ENCODE measurements around the gene NBEAL2.

NBEAL2 gene

DNA sequence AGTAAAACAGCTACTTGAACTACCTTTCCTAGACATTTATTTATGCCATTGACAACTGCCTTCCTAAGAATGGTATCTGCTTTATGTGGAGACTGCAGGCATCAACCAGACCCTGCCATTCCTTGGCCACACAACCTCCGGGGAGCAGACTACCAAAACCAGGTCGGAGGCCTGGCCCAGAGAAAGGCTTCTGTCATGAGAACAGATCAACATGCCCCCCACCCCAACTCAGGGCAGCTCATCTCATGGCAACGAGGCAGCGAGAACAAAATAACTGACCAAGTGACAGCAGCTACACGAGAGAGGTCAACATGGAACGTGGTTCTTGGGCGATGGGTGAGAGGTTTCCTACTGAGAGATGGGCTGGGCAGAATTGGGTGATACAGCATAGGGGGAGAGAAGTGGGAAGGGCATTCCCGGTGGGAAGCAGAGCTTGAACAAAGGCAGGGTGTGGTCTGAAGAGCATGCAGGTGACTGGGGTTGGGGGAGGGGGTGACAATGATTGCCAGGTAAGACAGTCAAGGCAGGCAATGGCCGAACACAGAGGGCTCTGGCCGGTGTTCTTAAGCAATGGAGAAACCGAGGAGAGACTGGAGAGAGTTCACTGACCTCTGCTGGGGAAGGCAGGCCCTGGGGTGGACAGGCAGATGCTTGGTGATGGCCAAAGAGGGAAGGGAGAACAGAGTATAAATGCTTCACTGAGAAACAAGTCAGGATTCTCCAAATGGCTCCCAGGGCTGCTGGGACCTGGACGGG is 36.8 kb upstream of the NBEAL2 start:
- Histone ChIP-seq H3K36me3 (ENCODE audit: control insufficient read depth in 1 of 2, insufficient read depth in 2 of 2, low read depth in 1 of 2, low read length in 2 of 2) (peaks cover 47 to 59% of the 10 kb centered on the region in 2 experiments), H2BK5ac (ENCODE audit: low read depth, low read length, poor library complexity, severe bottlenecking) (no peak overlapping the region), H3K23ac (ENCODE audit: low read length in 2 of 2) (no peak overlapping the region), H2BK120ac (ENCODE audit: low read depth, low read length) (no peak overlapping the region), H3K79me1 (replicated peaks; ENCODE audit: low read length, poor library complexity, severe bottlenecking) (peaks cover 46% of the 10 kb centered on the region), H2AK5ac (ENCODE audit: low read length, severe bottlenecking) (peak overlapping the region; percentile 28), H3K18ac (ENCODE audit: low read depth in 1 of 2, low read length in 2 of 2) (no peak overlapping the region), H3K4me2 (ENCODE audit: low read length, poor library complexity, severe bottlenecking) (peak overlapping the region; percentile 32), H3K27me3 (ENCODE audit: control insufficient read depth in 1 of 2, insufficient read depth in 1 of 2, low read length in 2 of 2) (no peaks in the 10 kb centered on the region), H2BK15ac (ENCODE audit: low read depth, poor library complexity, severe bottlenecking) (no peak overlapping the region), H4K91ac (ENCODE audit: low read length) (peak overlapping the region; percentile 7), H3K4me3 (ENCODE audit: insufficient read depth in 1 of 2, low read depth in 1 of 2, low read length in 2 of 2) (no peak overlapping the region), H3K14ac (ENCODE audit: low read length in 2 of 2) (no peak overlapping the region), H3K4me1 (ENCODE audit: control insufficient read depth, insufficient read depth, low read depth, low read length) (peaks cover 58% of the 10 kb centered on the region), H3K4ac (ENCODE audit: low read depth in 1 of 2, low read length in 2 of 2) (no peak overlapping the region), H3K27ac (ENCODE audit: low read length, poor library complexity, severe bottlenecking) (peak overlapping the region; percentile 85), H3K9me3 (ENCODE audit: control insufficient read depth, low read length) (no peaks in the 10 kb centered on the region), H3K9ac (ENCODE audit: low read length) (no peak overlapping the region), H2BK12ac (ENCODE audit: low read length in 2 of 2) (no peak overlapping the region), H4K8ac (ENCODE audit: low read length) (no peak overlapping the region), H2AFZ (ENCODE audit: low read depth, low read length) (no peak overlapping the region)
- no peak for DNase-seq
- WGBS: 93% methylated on average over 12 of the region's 12 CpGs

DNA sequence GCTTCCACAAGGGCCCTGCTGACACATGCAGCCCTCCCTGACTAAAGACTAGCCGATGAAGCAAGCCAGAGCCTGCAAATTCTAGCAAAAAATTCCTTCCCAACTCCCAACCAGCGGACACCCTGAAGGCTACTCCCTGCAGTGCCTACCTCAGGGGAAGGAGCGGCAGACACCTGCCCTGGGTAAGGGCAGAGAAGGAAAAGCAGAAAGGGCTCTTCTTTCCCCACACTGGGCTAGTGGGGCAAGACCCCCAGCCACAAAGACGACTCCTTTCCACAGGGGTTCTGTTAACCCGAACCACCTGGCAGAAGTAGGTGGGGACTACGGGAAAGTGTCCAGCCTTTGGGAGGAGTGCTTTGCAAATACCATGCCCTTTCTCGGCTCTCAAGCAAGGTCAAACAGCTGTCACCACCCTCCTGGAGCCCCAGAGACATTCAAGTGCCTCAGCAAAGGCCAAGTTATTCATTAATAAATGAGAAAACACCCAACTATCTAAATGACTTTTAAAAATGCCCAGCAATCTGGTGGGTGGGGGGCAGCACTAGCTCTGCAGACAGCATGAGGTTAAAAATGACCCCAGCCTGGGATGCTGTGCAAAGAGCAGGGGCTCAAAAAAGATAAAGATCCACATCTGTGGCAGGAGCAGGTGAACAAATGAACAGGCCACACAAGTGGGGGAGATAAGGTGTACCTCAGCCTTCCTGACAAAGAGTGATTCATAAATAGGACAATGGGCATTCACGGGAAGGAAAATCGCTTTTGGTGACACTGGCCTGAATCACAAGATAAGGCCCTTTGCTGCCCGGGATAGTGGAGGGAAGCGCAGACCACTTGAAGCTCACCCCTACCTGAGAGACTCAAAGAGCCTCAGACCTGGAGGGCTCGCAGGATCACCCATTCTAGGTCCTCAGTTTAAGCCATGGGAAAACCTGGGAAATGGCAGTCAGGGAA is 36.0 kb upstream of the NBEAL2 start:
- Histone ChIP-seq H2AFZ (ENCODE audit: low read depth, low read length) (no peak overlapping the region), H3K79me1 (replicated peaks; ENCODE audit: low read length, poor library complexity, severe bottlenecking) (peaks cover 47% of the 10 kb centered on the region), H2BK5ac (ENCODE audit: low read depth, low read length, poor library complexity, severe bottlenecking) (no peak overlapping the region), H3K14ac (ENCODE audit: low read length in 2 of 2) (no peak overlapping the region), H3K9ac (ENCODE audit: low read length) (no peak overlapping the region), H2AK5ac (ENCODE audit: low read length, severe bottlenecking) (peak overlapping the region; percentile 86), H3K36me3 (ENCODE audit: control insufficient read depth in 1 of 2, insufficient read depth in 2 of 2, low read depth in 1 of 2, low read length in 2 of 2) (peaks cover 49 to 59% of the 10 kb centered on the region in 2 experiments), H3K4me3 (ENCODE audit: insufficient read depth in 1 of 2, low read depth in 1 of 2, low read length in 2 of 2) (no peak overlapping the region), H3K18ac (ENCODE audit: low read depth in 1 of 2, low read length in 2 of 2) (no peak overlapping the region), H3K4ac (ENCODE audit: low read depth in 1 of 2, low read length in 2 of 2) (peak overlapping the region in 1 of 2 experiments; percentile 26), H3K27me3 (ENCODE audit: control insufficient read depth in 1 of 2, insufficient read depth in 1 of 2, low read length in 2 of 2) (no peaks in the 10 kb centered on the region), H4K91ac (ENCODE audit: low read length) (peak overlapping the region; percentile 12), H3K4me2 (ENCODE audit: low read length, poor library complexity, severe bottlenecking) (peak overlapping the region; percentile 32), H3K9me3 (ENCODE audit: control insufficient read depth, low read length) (no peaks in the 10 kb centered on the region), H4K8ac (ENCODE audit: low read length) (no peak overlapping the region), H2BK15ac (ENCODE audit: low read depth, poor library complexity, severe bottlenecking) (no peak overlapping the region), H3K23ac (ENCODE audit: low read length in 2 of 2) (no peak overlapping the region), H2BK120ac (ENCODE audit: low read depth, low read length) (no peak overlapping the region), H3K27ac (ENCODE audit: low read length, poor library complexity, severe bottlenecking) (peak overlapping the region; percentile 85), H3K4me1 (ENCODE audit: control insufficient read depth, insufficient read depth, low read depth, low read length) (peaks cover 61% of the 10 kb centered on the region), H2BK12ac (ENCODE audit: low read length in 2 of 2) (no peak overlapping the region)
- DNase-seq: no peak
- WGBS: 86% methylated on average over 12 of the region's 12 CpGs

DNA sequence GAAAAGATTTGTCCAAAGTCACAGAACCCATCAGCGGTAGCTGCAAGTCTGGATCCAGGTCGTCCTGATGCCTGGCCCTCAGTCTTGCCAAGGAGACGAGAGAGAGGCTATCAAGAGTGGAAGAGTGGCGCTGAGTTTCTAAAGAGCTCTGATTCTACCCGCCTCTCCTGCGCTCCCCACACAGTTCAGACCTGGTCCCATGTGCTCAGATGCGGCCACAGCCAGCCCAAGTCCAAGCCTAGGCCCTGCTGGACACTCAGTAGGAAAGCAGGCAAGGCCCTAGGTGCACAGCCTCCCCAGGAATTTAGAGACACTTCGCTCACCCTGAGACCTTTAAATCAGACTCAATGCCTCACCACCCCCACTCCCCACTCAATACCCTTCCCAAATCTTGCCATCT is 35.3 kb upstream of the NBEAL2 start:
- 92% methylated on average over 8 of the region's 8 CpGs for WGBS
- no peak overlapping the region for H4K91ac ChIP-seq (ENCODE audit: low read length)
- DNase-seq: no peak

DNA sequence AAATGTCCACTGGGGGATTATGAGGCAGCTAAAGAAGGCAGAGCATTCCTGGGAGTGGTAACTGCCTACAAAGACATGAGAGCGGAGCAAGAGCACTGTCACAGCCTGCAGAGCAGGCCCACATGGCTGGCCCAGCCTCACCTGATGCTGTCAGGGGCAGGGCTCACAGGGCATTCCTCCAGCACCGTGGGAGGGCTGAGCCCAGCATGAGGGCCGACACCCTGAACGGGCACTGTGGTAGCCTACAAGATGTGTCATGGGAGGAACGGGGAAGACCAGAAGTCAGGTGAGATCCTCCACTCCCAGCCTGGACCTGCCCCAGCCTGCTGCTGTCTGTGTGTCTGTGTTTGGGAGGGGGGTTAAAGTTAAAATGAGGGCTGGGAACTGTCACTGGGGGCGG is 33.0 kb upstream of the NBEAL2 start:
- peak overlapping the region; percentile 2 to 69 for H2BK12ac ChIP-seq (ENCODE audit: low read length in 2 of 2)
- DNase-seq: no peak
- no peak overlapping the region for H2BK5ac ChIP-seq (ENCODE audit: low read depth, low read length, poor library complexity, severe bottlenecking)
- H2AK5ac ChIP-seq (ENCODE audit: low read length, severe bottlenecking): peak overlapping the region; percentile 3
- H3K9me3 ChIP-seq (ENCODE audit: control insufficient read depth, low read length): no peaks in the 10 kb centered on the region
- peak overlapping the region; percentile 96 for H2BK15ac ChIP-seq (ENCODE audit: low read depth, poor library complexity, severe bottlenecking)
- peaks cover 32% of the 10 kb centered on the region for H3K79me1 ChIP-seq (replicated peaks; ENCODE audit: low read length, poor library complexity, severe bottlenecking)
- H3K4me2 ChIP-seq (ENCODE audit: low read length, poor library complexity, severe bottlenecking): no peak overlapping the region
- H3K36me3 ChIP-seq (ENCODE audit: control insufficient read depth in 1 of 2, insufficient read depth in 2 of 2, low read depth in 1 of 2, low read length in 2 of 2): peaks cover 27 to 35% of the 10 kb centered on the region in 2 experiments
- H3K4ac ChIP-seq (ENCODE audit: low read depth in 1 of 2, low read length in 2 of 2): peak overlapping the region in 1 of 2 experiments; percentile 29
- H2AFZ ChIP-seq (ENCODE audit: low read depth, low read length): no peak overlapping the region
- whole genome bisulfite sequencing: 77% methylated on average over 5 of the region's 6 CpGs
- no peak overlapping the region for H3K4me3 ChIP-seq (ENCODE audit: insufficient read depth in 1 of 2, low read depth in 1 of 2, low read length in 2 of 2)
- H3K18ac ChIP-seq (ENCODE audit: low read depth in 1 of 2, low read length in 2 of 2): peak overlapping the region; percentile 13 to 52
- peak overlapping the region; percentile 59 for H2BK120ac ChIP-seq (ENCODE audit: low read depth, low read length)
- peak overlapping the region; percentile 33 for H4K8ac ChIP-seq (ENCODE audit: low read length)
- no peak overlapping the region for H3K27ac ChIP-seq (ENCODE audit: low read length, poor library complexity, severe bottlenecking)
- peaks cover 65% of the 10 kb centered on the region for H3K4me1 ChIP-seq (ENCODE audit: control insufficient read depth, insufficient read depth, low read depth, low read length)
- peak overlapping the region; percentile 81 for H4K91ac ChIP-seq (ENCODE audit: low read length)
- no peak overlapping the region for H3K14ac ChIP-seq (ENCODE audit: low read length in 2 of 2)
- no peak overlapping the region for H3K23ac ChIP-seq (ENCODE audit: low read length in 2 of 2)
- no peaks in the 10 kb centered on the region for H3K27me3 ChIP-seq (ENCODE audit: control insufficient read depth in 1 of 2, insufficient read depth in 1 of 2, low read length in 2 of 2)
- no peak overlapping the region for H3K9ac ChIP-seq (ENCODE audit: low read length)

More for the DNA sequence above, 35.3 kb upstream of the NBEAL2 start:
- no peak overlapping the region for H3K4me2 ChIP-seq (ENCODE audit: low read length, poor library complexity, severe bottlenecking)
- H3K27ac ChIP-seq (ENCODE audit: low read length, poor library complexity, severe bottlenecking): peak overlapping the region; percentile 66
- no peak overlapping the region for H2AFZ ChIP-seq (ENCODE audit: low read depth, low read length)
- H3K18ac ChIP-seq (ENCODE audit: low read depth in 1 of 2, low read length in 2 of 2): no peak overlapping the region
- H3K79me1 ChIP-seq (replicated peaks; ENCODE audit: low read length, poor library complexity, severe bottlenecking): peaks cover 45% of the 10 kb centered on the region
- H3K36me3 ChIP-seq (ENCODE audit: control insufficient read depth in 1 of 2, insufficient read depth in 2 of 2, low read depth in 1 of 2, low read length in 2 of 2): peaks cover 44 to 52% of the 10 kb centered on the region in 2 experiments
- H3K4ac ChIP-seq (ENCODE audit: low read depth in 1 of 2, low read length in 2 of 2): no peak overlapping the region
- H3K9ac ChIP-seq (ENCODE audit: low read length): no peak overlapping the region
- no peak overlapping the region for H3K4me3 ChIP-seq (ENCODE audit: insufficient read depth in 1 of 2, low read depth in 1 of 2, low read length in 2 of 2)
- no peak overlapping the region for H3K14ac ChIP-seq (ENCODE audit: low read length in 2 of 2)
- H2BK15ac ChIP-seq (ENCODE audit: low read depth, poor library complexity, severe bottlenecking): no peak overlapping the region
- peaks cover 68% of the 10 kb centered on the region for H3K4me1 ChIP-seq (ENCODE audit: control insufficient read depth, insufficient read depth, low read depth, low read length)
- H3K9me3 ChIP-seq (ENCODE audit: control insufficient read depth, low read length): no peaks in the 10 kb centered on the region
- H4K8ac ChIP-seq (ENCODE audit: low read length): no peak overlapping the region
- no peak overlapping the region for H3K23ac ChIP-seq (ENCODE audit: low read length in 2 of 2)
- H3K27me3 ChIP-seq (ENCODE audit: control insufficient read depth in 1 of 2, insufficient read depth in 1 of 2, low read length in 2 of 2): no peaks in the 10 kb centered on the region
- no peak overlapping the region for H2BK5ac ChIP-seq (ENCODE audit: low read depth, low read length, poor library complexity, severe bottlenecking)
- H2BK12ac ChIP-seq (ENCODE audit: low read length in 2 of 2): peak overlapping the region in 1 of 2 experiments; percentile 10
- no peak overlapping the region for H2BK120ac ChIP-seq (ENCODE audit: low read depth, low read length)
- peak overlapping the region; percentile 86 for H2AK5ac ChIP-seq (ENCODE audit: low read length, severe bottlenecking)

Data from mesenchymal stem cell (in vitro differentiated cells and primary cell).